Endothelial cell of umbilical vein (primary cell): ENCODE results near the gene INTS4. TPM values are rescaled to one million over a fixed set of nuclear protein-coding genes. Genes with fewer than 3 reads are reported as not detected.
"Not testable (repeated sequence)": the region's sequence is repeated elsewhere in the genome, so short reads cannot be mapped to it uniquely, and the experiment has no call there.

Source experiments
- BruUV-seq: library from RNA; stranded (reverse); fragments of 400-500 nt; replicated peaks from 2 replicates; lab custom pipeline; 2021; lab: Mats Ljungman, UMichigan
- CTCF ChIA-PET: fragments of 300-600, 350-600 bp; sonication (Branson Sonifier 250); formaldehyde crosslinking; loops from one replicate; lab custom pipeline; 2021; ENCODE audit warnings: antibody characterized with exemption, inconsistent platforms; lab: Charles Lee
- POLR2A ChIA-PET: fragments of 300-600, 350-600 bp; sonication (Branson Sonifier 250); formaldehyde crosslinking; loops from one replicate; lab custom pipeline; 2021; ENCODE audit warnings: antibody characterized with exemption, inconsistent platforms; lab: Charles Lee
- DNase-seq: peaks from one replicate; pipeline ENCODE4 v3.0.0-alpha.2; 2011; ENCODE audit warnings: low read depth, low spot score
- FAIRE-seq: peaks from 2 replicates; lab custom pipeline; 2011; peaks lifted over from hg19 to GRCh38; lab: Jason Lieb, UNC
- H2AFZ ChIP-seq: 2 replicates; pipeline ENCODE4 v1.6.0; 2012; ENCODE audit warnings: low read depth, low read length, control low read depth, inconsistent platforms
- H3K27ac ChIP-seq: 2 replicates; pipeline ENCODE4 v1.5.1; 2011; ENCODE audit warnings: low read depth, mild to moderate bottlenecking, control low read depth, low read length, moderate library complexity; ENCODE audit not compliant: insufficient read depth
- H3K27me3 ChIP-seq, 2 experiments: 2 replicates each; pipeline versions ENCODE4 v1.6.0 to v1.6.1; 2011; ENCODE audit warnings: low read length in 2 of 2, mixed read lengths in 1 of 2; ENCODE audit not compliant: control insufficient read depth in 2 of 2, insufficient read depth in 2 of 2
- H3K36me3 ChIP-seq, 2 experiments: 2 replicates in 1 of 2; 3 replicates in 1 of 2; pipeline ENCODE4 v1.5.1; 2011; ENCODE audit warnings: low read length in 2 of 2, mild to moderate bottlenecking in 1 of 2, moderate library complexity in 1 of 2; ENCODE audit not compliant: control insufficient read depth in 2 of 2, insufficient read depth in 2 of 2; ENCODE audit errors: extremely low read depth in 1 of 2
- H3K4me1 ChIP-seq: 3 replicates; pipeline ENCODE4 v1.5.1; 2011; ENCODE audit warnings: mild to moderate bottlenecking, low read length; ENCODE audit not compliant: control insufficient read depth, insufficient read depth; ENCODE audit errors: extremely low read depth
- H3K4me2 ChIP-seq: 2 replicates; pipeline ENCODE4 v1.6.1; 2011; ENCODE audit warnings: low read length, control low read depth, mixed read lengths; ENCODE audit not compliant: insufficient read depth
- H3K4me3 ChIP-seq, 3 experiments: fragments of 200-600 bp in 1 of 3; sonication (generic), shearing (Covaris generic) in 1 of 3; replicated peaks in 1 of 3; 2 replicates each; pipeline ENCODE4 v1.5.1; 2011 to 2016; ENCODE audit warnings: control low read depth in 3 of 3, low read length in 3 of 3, mild to moderate bottlenecking in 2 of 3, inconsistent platforms in 1 of 3, low read depth in 1 of 3, moderate library complexity in 1 of 3; ENCODE audit not compliant: insufficient read depth in 1 of 3
- H3K79me2 ChIP-seq: 2 replicates; pipeline ENCODE4 v1.6.0; 2012; ENCODE audit warnings: low read length, inconsistent platforms; ENCODE audit not compliant: control insufficient read depth, insufficient read depth
- H3K9ac ChIP-seq: replicated peaks from 2 replicates; pipeline ENCODE3; 2011; ENCODE audit warnings: low read length, control low read depth; ENCODE audit not compliant: insufficient read depth; ENCODE audit errors: extremely low read depth
- H3K9me1 ChIP-seq: replicated peaks from 3 replicates; pipeline ENCODE4 v1.6.0; 2011; ENCODE audit warnings: mild to moderate bottlenecking, low read length; ENCODE audit not compliant: control insufficient read depth, insufficient read depth; ENCODE audit errors: extremely low read depth
- H3K9me3 ChIP-seq: replicated peaks from 2 replicates; pipeline ENCODE4 v1.5.1; 2012; ENCODE audit warnings: low read length, inconsistent platforms; ENCODE audit not compliant: control insufficient read depth, insufficient read depth
- H4K20me1 ChIP-seq: replicated peaks from 2 replicates; pipeline ENCODE3; 2011; ENCODE audit warnings: mild to moderate bottlenecking, low read length; ENCODE audit not compliant: control insufficient read depth, insufficient read depth; ENCODE audit errors: extremely low read depth
- dilution Hi-C: fragments of 300-500 bp; cut with MboI; formaldehyde crosslinking; loops from one replicate; pipeline ENCODE4 v1.15.0; 2019; ENCODE audit warnings: low sequenced_read_pairs; ENCODE audit not compliant: extremely low pct_ligation_motif_present
- intact Hi-C: fragments of 100-400 bp; cut with micrococcal nuclease; formaldehyde crosslinking; loops from one replicate; pipeline ENCODE4 v1.10.0; 2022
- polyA plus RNA-seq, 4 experiments: library from polyadenylated mRNA; depleted of rRNA in 3 of 4; stranded (reverse) in 3 of 4; unstranded in 1 of 4; fragments of >200 nt; gene quantifications; 2 replicates each; pipeline versions ENCODE4 v1.2.1 to v1.2.3, GENCODE V29; 2011 to 2012; ENCODE audit warnings: missing spikeins in 1 of 4
- total RNA-seq: library from RNA; stranded (reverse); gene quantifications from 2 replicates; pipeline ENCODE4 v1.2.3, GENCODE V29; 2021

INTS4 gene
- total and polyA plus RNA-seq, 2 donors (not counting 3 experiments of a cell fraction or from before 2014, with no cell fraction given) = 29.2 to 37.8 TPM

DNA sequence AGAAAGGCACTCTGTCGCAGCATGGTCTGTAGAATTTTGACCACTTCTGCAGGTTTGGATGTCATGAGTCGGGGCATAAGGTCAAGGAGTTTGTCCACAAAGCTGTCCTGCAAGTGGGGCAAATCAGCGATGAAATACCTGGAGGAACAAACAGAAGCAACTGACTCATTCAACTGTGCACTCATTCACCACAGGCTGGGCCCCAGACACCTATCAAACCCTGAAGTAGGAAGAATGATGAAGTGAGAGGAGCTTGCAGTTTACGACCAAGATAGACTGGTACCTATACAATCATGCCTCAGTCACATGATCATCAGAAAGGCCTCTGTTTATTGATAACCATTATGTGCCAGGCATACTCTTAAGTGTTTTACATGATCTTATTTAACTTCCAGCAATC, 102.8 kb downstream of the INTS4 start:
- H3K9ac ChIP-seq, H3K79me2 ChIP-seq, FAIRE-seq, CTCF ChIA-PET, H3K36me3 ChIP-seq, POLR2A ChIA-PET, H3K9me1 ChIP-seq, BruUV-seq, H2AFZ ChIP-seq, H4K20me1 ChIP-seq, H3K4me3 ChIP-seq, H3K27me3 ChIP-seq, DNase-seq, H3K9me3 ChIP-seq, H3K4me2 ChIP-seq, dilution Hi-C loops: not testable (repeated sequence)
- intact Hi-C loops = loop anchor here (5.0 kb wide), 1 partner anchor 69 kb away; the partner anchor contains the start of genes AAMDC and RSF1
- Histone ChIP-seq H3K4me1 (peaks cover 22% of the 10 kb centered on the region), H3K27ac (peak overlapping the region; percentile 64)

DNA sequence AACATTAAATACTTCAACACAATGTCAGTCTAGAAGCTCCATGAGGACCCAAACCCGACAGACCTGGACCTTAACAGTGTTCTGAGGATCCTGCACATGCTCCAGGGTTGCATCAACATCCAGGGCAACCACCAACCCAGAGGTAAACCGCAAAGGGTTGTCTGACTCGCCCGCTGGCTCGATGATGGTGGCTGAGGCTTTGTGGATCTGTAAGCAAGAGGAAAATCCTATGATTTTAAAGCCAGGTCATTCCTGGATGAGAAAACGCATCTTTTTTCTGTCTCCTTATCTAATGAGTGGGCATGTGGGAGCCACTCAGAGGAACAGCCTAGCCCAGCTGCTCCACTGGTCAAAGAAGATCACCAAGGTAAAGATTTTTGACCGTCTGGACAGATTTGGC, 103.2 kb downstream of the INTS4 start:
- POLR2A ChIA-PET, H3K4me3 ChIP-seq, H3K9ac ChIP-seq, H3K79me2 ChIP-seq, H2AFZ ChIP-seq, dilution Hi-C loops, CTCF ChIA-PET, H3K27me3 ChIP-seq, FAIRE-seq, H4K20me1 ChIP-seq, H3K9me1 ChIP-seq, H3K9me3 ChIP-seq, H3K36me3 ChIP-seq: not testable (repeated sequence)
- peak overlapping the region; percentile 64 for H3K27ac ChIP-seq
- TSS peak; percentile 69 for BruUV-seq
- H3K4me2 ChIP-seq = peak overlapping the region; percentile 62
- peak; percentile 9 for DNase-seq
- intact Hi-C loops = loop anchor here (5.0 kb wide), 1 partner anchor 69 kb away; the partner anchor contains the start of genes AAMDC and RSF1
- H3K4me1 ChIP-seq = peaks cover 22% of the 10 kb centered on the region
